Peyer's patch (tissue), 4 donors: ENCODE results near the gene TSPAN3. TPM values are rescaled to one million over a fixed set of nuclear protein-coding genes. Genes with fewer than 3 reads are reported as not detected.

Source experiments
- DNase-seq, 3 donors: peaks; one replicate each; pipeline ENCODE4 v3.0.0-alpha.2; 2017 to 2019
- H3K27ac ChIP-seq, 4 donors: fragments of 200-600 bp; sonication (generic); one replicate each; pipeline ENCODE4 v1.5.1; 2016 to 2019
- H3K27me3 ChIP-seq, 2 donors: fragments of 200-600 bp; sonication (generic); one replicate each; pipeline ENCODE4 v1.5.1; 2019
- H3K36me3 ChIP-seq, 3 donors: fragments of 200-600 bp; sonication (generic); one replicate each; pipeline ENCODE4 v1.5.1; 2016 to 2019
- H3K4me1 ChIP-seq, 4 donors: fragments of 200-600 bp; sonication (generic); one replicate each; pipeline ENCODE4 v1.5.1; 2016 to 2019
- H3K4me3 ChIP-seq, 4 donors: fragments of 200-600 bp; sonication (generic); 1 replicate in 3 of 4; 2 replicates in 1 of 4; pipeline ENCODE4 v1.5.1; 2016 to 2019; ENCODE audit warnings: mild to moderate bottlenecking in 1 of 4
- H3K9me3 ChIP-seq, 4 donors: fragments of 200-600 bp; sonication (generic); one replicate each; pipeline ENCODE4 v1.5.1; 2016 to 2019; ENCODE audit warnings: mild to moderate bottlenecking in 1 of 4
- CTCF ChIP-seq, 6 experiments: fragments of 450-650 bp in 4 of 6; fragments of 200-600 bp in 2 of 6; sonication (generic) in 1 of 6; IDR thresholded peaks; one replicate each; pipeline ENCODE4 v1.5.1; 2017 to 2019; ENCODE audit warnings: antibody characterized with exemption in 6 of 6, mild to moderate bottlenecking in 3 of 6, moderate library complexity in 1 of 6
- POLR2A ChIP-seq, 2 donors: fragments of 450-650 bp; IDR thresholded peaks; one replicate each; pipeline ENCODE4 v1.5.1; 2017; ENCODE audit warnings: antibody characterized with exemption in 2 of 2, mild to moderate bottlenecking in 2 of 2, moderate library complexity in 2 of 2
- total RNA-seq, 4 donors: library from RNA; depleted of rRNA; stranded (reverse); fragments of >200 nt; gene quantifications; one replicate each; pipeline ENCODE4 v1.1.0, GENCODE V29; 2016

Gene TSPAN3
- total RNA-seq, 4 donors from 2014 or later: 92.4 to 778 (median 563) TPM

- peak in 1 of 3 donors; percentile 40 for DNase-seq
- TF ChIP-seq POLR2A (IDR thresholded peaks at IDR 0.05): no peak
- TF ChIP-seq CTCF (IDR thresholded peaks at IDR 0.05): no peak
- H3K4me1 ChIP-seq: peaks cover 0 to 16% (median 3%) of the 10 kb centered on the region in 4 donors
- no peaks in the 10 kb centered on the region for H3K27me3 ChIP-seq
- H3K4me3 ChIP-seq: no peak overlapping the region
- H3K9me3 ChIP-seq: no peaks in the 10 kb centered on the region
- peak overlapping the region in 3 of 4 donors; percentile 8 to 55 (median 45) for H3K27ac ChIP-seq
- no peaks in the 10 kb centered on the region for H3K36me3 ChIP-seq
Observed at GRCh38 chr15:77022646-77023575, 48.0 kb downstream of the TSPAN3 start.

- H3K27me3 ChIP-seq: no peaks in the 10 kb centered on the region
- peak; percentile 35 to 74 (median 47) for DNase-seq
- no peak overlapping the region for H3K4me3 ChIP-seq
- H3K9me3 ChIP-seq: no peaks in the 10 kb centered on the region
- no peak for TF ChIP-seq CTCF (IDR thresholded peaks at IDR 0.05)
- TF ChIP-seq POLR2A (IDR thresholded peaks at IDR 0.05): no peak
- H3K4me1 ChIP-seq: peaks cover 0 to 15% (median 3%) of the 10 kb centered on the region in 4 donors
- H3K27ac ChIP-seq: peak overlapping the region in 3 of 4 donors; percentile 45 to 60 (median 55)
- H3K36me3 ChIP-seq: no peaks in the 10 kb centered on the region
Observed at GRCh38 chr15:77021803-77022381, 49.0 kb downstream of the TSPAN3 start.

- H3K9me3 ChIP-seq: no peaks in the 10 kb centered on the region
- peak overlapping the region in 1 of 4 donors; percentile 36 for H3K27ac ChIP-seq
- peaks cover 0 to 16% (median 3%) of the 10 kb centered on the region in 4 donors for H3K4me1 ChIP-seq
- no peak overlapping the region for H3K4me3 ChIP-seq
- TF ChIP-seq CTCF (IDR thresholded peaks at IDR 0.05) (no peak), POLR2A (IDR thresholded peaks at IDR 0.05) (no peak)
- no peak for DNase-seq
- no peaks in the 10 kb centered on the region for H3K27me3 ChIP-seq
- H3K36me3 ChIP-seq: no peaks in the 10 kb centered on the region
Observed at GRCh38 chr15:77021088-77021481, 49.8 kb downstream of the TSPAN3 start.

- Histone ChIP-seq H3K4me3 (no peak overlapping the region), H3K9me3 (no peaks in the 10 kb centered on the region), H3K4me1 (peaks cover 0 to 22% (median 3%) of the 10 kb centered on the region in 4 donors), H3K27me3 (no peaks in the 10 kb centered on the region), H3K27ac (peak overlapping the region in 1 of 4 donors; percentile 36), H3K36me3 (no peaks in the 10 kb centered on the region)
- no peak for DNase-seq
- no peak for TF ChIP-seq POLR2A (IDR thresholded peaks at IDR 0.05)
- TF ChIP-seq CTCF (IDR thresholded peaks at IDR 0.05): no peak
Observed at GRCh38 chr15:77020348-77021087, 50.4 kb downstream of the TSPAN3 start.

GRCh38 chr15:77019521-77020331 is 51.2 kb downstream of the TSPAN3 start:
- no peak overlapping the region for H3K4me3 ChIP-seq
- DNase-seq: no peak
- no peak overlapping the region for H3K27ac ChIP-seq
- no peaks in the 10 kb centered on the region for H3K9me3 ChIP-seq
- H3K4me1 ChIP-seq: peaks cover 0 to 23% (median 7%) of the 10 kb centered on the region in 4 donors
- TF ChIP-seq CTCF (IDR thresholded peaks at IDR 0.05): no peak
- no peak for TF ChIP-seq POLR2A (IDR thresholded peaks at IDR 0.05)
- H3K27me3 ChIP-seq: no peaks in the 10 kb centered on the region
- H3K36me3 ChIP-seq: no peaks in the 10 kb centered on the region
